GM23338 (cell line): ENCODE data around the gene AR.

Experiments used
- ZNF331 ChIP-seq: fragments of 250-450 bp; sonication (Bioruptor Pico); IDR thresholded peaks from 2 replicates; pipeline ENCODE4 v1.5.0; 2020; ENCODE audit warnings: low read depth, mild to moderate bottlenecking, moderate library complexity
- TF ChIP-seq, protein P1 (sequence below): IDR thresholded peaks from one replicate; pipeline ENCODE4 v1.6.1; 2018; ENCODE audit warnings: antibody characterized with exemption; ENCODE audit not compliant: unreplicated experiment

DNA sequence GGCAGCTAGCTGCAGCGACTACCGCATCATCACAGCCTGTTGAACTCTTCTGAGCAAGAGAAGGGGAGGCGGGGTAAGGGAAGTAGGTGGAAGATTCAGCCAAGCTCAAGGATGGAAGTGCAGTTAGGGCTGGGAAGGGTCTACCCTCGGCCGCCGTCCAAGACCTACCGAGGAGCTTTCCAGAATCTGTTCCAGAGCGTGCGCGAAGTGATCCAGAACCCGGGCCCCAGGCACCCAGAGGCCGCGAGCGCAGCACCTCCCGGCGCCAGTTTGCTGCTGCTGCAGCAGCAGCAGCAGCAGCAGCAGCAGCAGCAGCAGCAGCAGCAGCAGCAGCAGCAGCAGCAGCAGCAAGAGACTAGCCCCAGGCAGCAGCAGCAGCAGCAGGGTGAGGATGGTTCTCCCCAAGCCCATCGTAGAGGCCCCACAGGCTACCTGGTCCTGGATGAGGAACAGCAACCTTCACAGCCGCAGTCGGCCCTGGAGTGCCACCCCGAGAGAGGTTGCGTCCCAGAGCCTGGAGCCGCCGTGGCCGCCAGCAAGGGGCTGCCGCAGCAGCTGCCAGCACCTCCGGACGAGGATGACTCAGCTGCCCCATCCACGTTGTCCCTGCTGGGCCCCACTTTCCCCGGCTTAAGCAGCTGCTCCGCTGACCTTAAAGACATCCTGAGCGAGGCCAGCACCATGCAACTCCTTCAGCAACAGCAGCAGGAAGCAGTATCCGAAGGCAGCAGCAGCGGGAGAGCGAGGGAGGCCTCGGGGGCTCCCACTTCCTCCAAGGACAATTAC, 1.4 kb downstream of the AR start:
- TF ChIP-seq ZNF331 (CRISPR knock-in tag) = no peak
- TF ChIP-seq, protein P1, sequence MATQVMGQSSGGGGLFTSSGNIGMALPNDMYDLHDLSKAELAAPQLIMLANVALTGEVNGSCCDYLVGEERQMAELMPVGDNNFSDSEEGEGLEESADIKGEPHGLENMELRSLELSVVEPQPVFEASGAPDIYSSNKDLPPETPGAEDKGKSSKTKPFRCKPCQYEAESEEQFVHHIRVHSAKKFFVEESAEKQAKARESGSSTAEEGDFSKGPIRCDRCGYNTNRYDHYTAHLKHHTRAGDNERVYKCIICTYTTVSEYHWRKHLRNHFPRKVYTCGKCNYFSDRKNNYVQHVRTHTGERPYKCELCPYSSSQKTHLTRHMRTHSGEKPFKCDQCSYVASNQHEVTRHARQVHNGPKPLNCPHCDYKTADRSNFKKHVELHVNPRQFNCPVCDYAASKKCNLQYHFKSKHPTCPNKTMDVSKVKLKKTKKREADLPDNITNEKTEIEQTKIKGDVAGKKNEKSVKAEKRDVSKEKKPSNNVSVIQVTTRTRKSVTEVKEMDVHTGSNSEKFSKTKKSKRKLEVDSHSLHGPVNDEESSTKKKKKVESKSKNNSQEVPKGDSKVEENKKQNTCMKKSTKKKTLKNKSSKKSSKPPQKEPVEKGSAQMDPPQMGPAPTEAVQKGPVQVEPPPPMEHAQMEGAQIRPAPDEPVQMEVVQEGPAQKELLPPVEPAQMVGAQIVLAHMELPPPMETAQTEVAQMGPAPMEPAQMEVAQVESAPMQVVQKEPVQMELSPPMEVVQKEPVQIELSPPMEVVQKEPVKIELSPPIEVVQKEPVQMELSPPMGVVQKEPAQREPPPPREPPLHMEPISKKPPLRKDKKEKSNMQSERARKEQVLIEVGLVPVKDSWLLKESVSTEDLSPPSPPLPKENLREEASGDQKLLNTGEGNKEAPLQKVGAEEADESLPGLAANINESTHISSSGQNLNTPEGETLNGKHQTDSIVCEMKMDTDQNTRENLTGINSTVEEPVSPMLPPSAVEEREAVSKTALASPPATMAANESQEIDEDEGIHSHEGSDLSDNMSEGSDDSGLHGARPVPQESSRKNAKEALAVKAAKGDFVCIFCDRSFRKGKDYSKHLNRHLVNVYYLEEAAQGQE = no peak
